EL (cell line): Measurements from ENCODE around the gene DOCK1.

ENCODE experiments used
- DNase-seq: peaks from one replicate; pipeline ENCODE4 v3.0.0-alpha.2; 2016

Gene DOCK1

GRCh38 chr10:127243490-127244272, 338.5 kb downstream of the DOCK1 start:
- DNase-seq: peak; percentile 24

- no peak for DNase-seq
Observed at GRCh38 chr10:127245456-127245855, 340.2 kb downstream of the DOCK1 start.

GRCh38 chr10:127250031-127250430, 344.8 kb downstream of the DOCK1 start:
- no peak for DNase-seq

- no peak for DNase-seq
Observed at GRCh38 chr10:127252818-127253217, 347.6 kb downstream of the DOCK1 start.

- no peak for DNase-seq
Observed at GRCh38 chr10:127254276-127254675, 349.0 kb downstream of the DOCK1 start.

GRCh38 chr10:127257395-127257794, 352.2 kb downstream of the DOCK1 start:
- no peak for DNase-seq

- no peak for DNase-seq
Observed at GRCh38 chr10:127259347-127259746, 354.1 kb downstream of the DOCK1 start.

GRCh38 chr10:127262606-127263005, 357.4 kb downstream of the DOCK1 start:
- no peak for DNase-seq

GRCh38 chr10:127265288-127265687, 360.1 kb downstream of the DOCK1 start:
- no peak for DNase-seq

- no peak for DNase-seq
Observed at GRCh38 chr10:127266431-127266830, 361.2 kb downstream of the DOCK1 start.

GRCh38 chr10:127267442-127267841, 362.2 kb downstream of the DOCK1 start:
- no peak for DNase-seq

- no peak for DNase-seq
Observed at GRCh38 chr10:127272076-127272475, 366.8 kb downstream of the DOCK1 start.

GRCh38 chr10:127275272-127275671, 370.0 kb downstream of the DOCK1 start:
- DNase-seq: no peak

- DNase-seq: no peak
Observed at GRCh38 chr10:127275793-127276450, 370.7 kb downstream of the DOCK1 start.

GRCh38 chr10:127276794-127277462, 371.7 kb downstream of the DOCK1 start:
- no peak for DNase-seq

- DNase-seq: peak; percentile 30
Observed at GRCh38 chr10:127278001-127278400, 372.8 kb downstream of the DOCK1 start.

GRCh38 chr10:127279334-127279774, 374.1 kb downstream of the DOCK1 start:
- DNase-seq: no peak

- DNase-seq: no peak
Observed at GRCh38 chr10:127280446-127280845, 375.2 kb downstream of the DOCK1 start.

- no peak for DNase-seq
Observed at GRCh38 chr10:127283017-127283416, 377.8 kb downstream of the DOCK1 start.

GRCh38 chr10:127283576-127283975, 378.3 kb downstream of the DOCK1 start:
- DNase-seq: no peak

- no peak for DNase-seq
Observed at GRCh38 chr10:127290850-127291249, 385.6 kb downstream of the DOCK1 start.

- DNase-seq: no peak
Observed at GRCh38 chr10:127291329-127291728, 386.1 kb downstream of the DOCK1 start.

- DNase-seq: no peak
Observed at GRCh38 chr10:127292888-127293287, 387.7 kb downstream of the DOCK1 start.

- no peak for DNase-seq
Observed at GRCh38 chr10:127293640-127294039, 388.4 kb downstream of the DOCK1 start.
